GM18498 (cell line): ENCODE measurements around the gene OR2W1.

Source experiments
- ATAC-seq: cut with Tn5 transposase; IDR thresholded peaks from one replicate; pipeline ENCODE4 v1.9.1; 2021; ENCODE audit warnings: mild to moderate bottlenecking, moderate library complexity; ENCODE audit not compliant: unreplicated experiment

The OR2W1 gene

DNA sequence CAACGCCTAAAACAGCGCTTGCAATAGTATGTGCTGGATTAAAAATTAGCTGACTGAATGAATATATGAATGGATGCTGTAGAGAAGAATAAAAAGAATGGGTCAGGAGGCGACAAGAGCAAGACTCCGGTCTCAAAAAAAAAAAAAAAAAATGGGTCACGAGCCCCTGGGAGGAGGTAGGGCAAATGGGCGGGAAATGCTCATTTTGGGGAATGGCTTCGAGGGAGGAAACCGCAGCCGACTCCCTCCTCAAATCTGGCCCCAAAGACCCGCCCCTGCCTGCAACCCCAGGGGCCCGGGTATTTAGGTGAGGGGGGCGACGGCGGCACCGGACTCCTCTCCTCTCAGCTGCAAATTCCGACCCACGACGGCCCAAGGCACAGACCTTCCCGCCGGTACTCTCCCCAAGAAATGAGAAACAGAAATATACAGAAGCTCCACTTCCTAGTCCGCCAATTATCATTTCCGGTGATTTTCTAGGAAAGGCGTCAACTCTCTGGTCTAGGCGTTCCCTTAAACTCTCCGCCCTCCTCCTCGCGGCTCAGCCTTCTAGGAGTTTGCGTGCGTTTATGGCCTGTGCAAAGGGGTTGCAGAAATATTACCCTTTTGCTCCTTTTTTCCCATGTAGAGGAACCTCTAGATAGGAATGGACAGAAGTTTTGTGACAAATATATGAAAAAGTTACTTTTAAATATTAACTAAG is 39.6 kb downstream of the OR2W1 start, which contains the start of gene ZNF311:
Gene ZNF311 (minus strand): TSS at position 133 of the 703 bp plus-strand sequence. CDS start 1,361 bp downstream, outside the sequence.
- ATAC-seq: no peak

DNA sequence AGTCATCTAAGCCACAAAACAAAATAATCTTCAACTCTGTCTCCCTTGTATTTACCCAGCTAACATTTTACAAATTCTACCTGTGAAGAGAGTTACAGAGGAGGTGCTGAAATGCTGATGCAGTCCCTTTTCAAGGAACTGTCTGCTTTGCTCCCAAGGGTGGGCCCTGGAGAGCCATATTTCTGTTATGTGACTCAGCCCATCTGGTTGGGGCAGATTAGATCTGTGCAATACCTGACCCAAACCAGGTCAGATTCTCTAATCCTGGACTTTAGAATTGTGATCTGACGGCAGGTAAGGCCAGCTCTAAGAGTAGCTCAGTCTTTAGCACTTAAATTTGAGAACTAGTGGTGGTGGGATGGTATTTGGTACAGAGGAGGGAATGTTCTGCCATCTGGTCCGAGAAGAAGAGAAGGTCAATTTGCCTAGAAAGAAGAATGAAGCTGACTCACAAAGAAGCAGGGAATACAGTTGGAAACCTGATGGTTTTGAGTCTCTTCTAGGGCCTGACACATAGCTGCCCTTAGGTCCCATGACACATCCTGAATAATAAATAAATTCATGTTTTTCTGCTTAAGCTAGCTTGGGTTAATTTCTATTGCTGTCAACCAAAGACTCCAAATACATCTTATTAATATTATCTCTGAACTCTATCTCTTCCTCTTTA is 48.0 kb downstream of the OR2W1 start:
- ATAC-seq: no peak

DNA sequence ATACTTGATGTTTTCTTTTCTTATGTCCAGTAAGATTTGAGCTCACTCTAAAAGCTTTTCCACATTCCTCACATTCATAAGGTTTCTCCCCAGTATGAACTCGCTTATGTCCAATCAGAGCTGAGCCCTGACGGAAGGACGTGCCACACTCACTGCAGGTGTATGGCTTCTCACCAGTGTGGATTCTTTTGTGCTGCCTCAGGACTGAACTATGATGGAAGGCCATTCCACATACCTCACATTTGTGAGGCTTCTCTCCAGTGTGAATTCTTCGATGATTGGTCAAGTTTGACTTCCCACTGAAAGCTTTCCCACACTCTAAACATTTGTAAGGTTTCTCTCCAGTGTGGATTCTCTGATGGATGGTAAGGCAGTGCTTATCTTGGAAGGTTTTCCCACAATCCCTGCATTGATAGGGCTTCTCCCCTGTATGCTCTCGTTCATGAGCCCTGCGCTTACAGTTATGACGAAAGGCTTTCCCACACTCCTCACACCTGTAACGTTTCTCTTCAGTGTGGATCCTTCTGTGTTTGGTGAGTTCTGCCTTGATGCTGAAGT is 49.8 kb downstream of the OR2W1 start:
- ATAC-seq: no peak
